SK-N-SH (cell line): ENCODE measurements around the gene FRMD3. TPM values are rescaled to one million over a fixed set of nuclear protein-coding genes. Genes with fewer than 3 reads are reported as not detected.
A peak's percentile ranks its signal among the peaks of the same experiment; 100 is the strongest.

Source experiments
- CTCF ChIA-PET: fragments of 300-600, 350-600 bp; formaldehyde crosslinking; extraction: SDS; loops from one replicate; lab custom pipeline; 2021; lab: Yijun Ruan, JAX
- POLR2A ChIA-PET: fragments of 350-600 bp; sonication (Branson Sonifier 250); formaldehyde crosslinking; extraction: SDS; loops from one replicate; lab custom pipeline; 2020; ENCODE audit warnings: antibody characterized with exemption, inconsistent platforms; lab: Yijun Ruan, JAX
- DNase-seq: peaks from one replicate; pipeline ENCODE4 v3.0.0; 2012
- H2AFZ ChIP-seq: fragments of 200-600 bp; sonication (generic); 2 replicates; pipeline ENCODE4 v1.8.1; 2016; ENCODE audit warnings: antibody characterized with exemption, mild to moderate bottlenecking, low read depth
- H3F3A ChIP-seq: fragments of 200-600 bp; sonication (generic); replicated peaks from 2 replicates; pipeline ENCODE3; 2016; ENCODE audit warnings: antibody characterized with exemption, mild to moderate bottlenecking; ENCODE audit not compliant: insufficient read depth
- H3K27ac ChIP-seq, 2 experiments: fragments of 200-500 bp in 1 of 2; fragments of 200-600 bp in 1 of 2; sonication (Bioruptor generic) in 1 of 2; sonication (generic), shearing (Covaris generic) in 1 of 2; 2 replicates each; pipeline versions ENCODE4 v1.5.1 to v1.6.1; 2014 to 2016; ENCODE audit warnings: low read depth in 2 of 2, inconsistent platforms in 1 of 2, low read length in 1 of 2, mild to moderate bottlenecking in 1 of 2, mixed read lengths in 1 of 2
- H3K27me3 ChIP-seq: fragments of 200-600 bp; sonication (generic), shearing (Covaris generic); 2 replicates; pipeline ENCODE4 v1.6.1; 2016; ENCODE audit warnings: mixed run types; ENCODE audit not compliant: insufficient read depth
- H3K36me3 ChIP-seq, 2 experiments: fragments of 200-500 bp in 1 of 2; fragments of 200-600 bp in 1 of 2; sonication (Bioruptor generic) in 1 of 2; sonication (generic) in 1 of 2; replicated peaks in 1 of 2; 2 replicates each; pipeline versions ENCODE3 to v1.5.1; 2014 to 2016; ENCODE audit warnings: low read length in 1 of 2, mild to moderate bottlenecking in 1 of 2; ENCODE audit not compliant: insufficient read depth in 2 of 2, control insufficient read depth in 1 of 2
- H3K4me1 ChIP-seq, 2 experiments: fragments of 200-500 bp in 1 of 2; fragments of 200-600 bp in 1 of 2; sonication (Bioruptor generic) in 1 of 2; sonication (generic), shearing (Covaris generic) in 1 of 2; 2 replicates each; pipeline versions ENCODE4 v1.5.1 to v1.6.1; 2014 to 2016; ENCODE audit warnings: low read depth in 1 of 2, low read length in 1 of 2, mixed run types in 1 of 2; ENCODE audit not compliant: insufficient read depth in 2 of 2, control insufficient read depth in 1 of 2
- H3K4me2 ChIP-seq: fragments of 200-600 bp; sonication (generic), shearing (Covaris generic); 2 replicates; pipeline ENCODE4 v1.6.1; 2017; ENCODE audit warnings: mixed run types
- H3K4me3 ChIP-seq, 2 experiments: fragments of 200-500 bp in 1 of 2; fragments of 200-600 bp in 1 of 2; sonication (Bioruptor generic) in 1 of 2; sonication (generic), shearing (Covaris generic) in 1 of 2; 2 replicates each; pipeline versions ENCODE4 v1.5.1 to v1.8.1; 2014 to 2016; ENCODE audit warnings: low read depth in 2 of 2, inconsistent platforms in 1 of 2, low read length in 1 of 2, mild to moderate bottlenecking in 1 of 2, mixed read lengths in 1 of 2, moderate library complexity in 1 of 2
- H3K79me2 ChIP-seq: fragments of 200-600 bp; sonication (generic); 2 replicates; pipeline ENCODE4 v1.8.1; 2017; ENCODE audit warnings: mild to moderate bottlenecking; ENCODE audit not compliant: insufficient read depth
- H3K9ac ChIP-seq: fragments of 200-600 bp; sonication (generic); 2 replicates; pipeline ENCODE4 v1.6.1; 2017; ENCODE audit warnings: mixed run types
- H3K9me2 ChIP-seq: fragments of 200-600 bp; sonication (generic); 2 replicates; pipeline ENCODE4 v1.6.1; 2017; ENCODE audit warnings: mixed run types
- H3K9me3 ChIP-seq: fragments of 200-600 bp; sonication (generic); 2 replicates; pipeline ENCODE4 v1.6.1; 2017; ENCODE audit warnings: mixed run types, mild to moderate bottlenecking, moderate library complexity
- H4K20me1 ChIP-seq: fragments of 200-600 bp; sonication (generic); 2 replicates; pipeline ENCODE4 v1.6.1; 2017; ENCODE audit warnings: mild to moderate bottlenecking, mixed run types; ENCODE audit not compliant: insufficient read depth
- CTCF ChIP-seq: fragments of 200-600 bp; sonication (generic); IDR thresholded peaks from 2 replicates; pipeline ENCODE4 v1.6.1; 2017; ENCODE audit warnings: antibody characterized with exemption, mild to moderate bottlenecking, moderate library complexity
- EP300 ChIP-seq, 2 experiments: IDR thresholded peaks; 2 replicates each; pipeline versions ENCODE4 v1.4.0 to v1.6.1; 2012; ENCODE audit warnings: borderline replicate concordance in 1 of 2, low read depth in 1 of 2, low read length in 1 of 2
- EZH2phosphoT487 ChIP-seq: fragments of 200-600 bp; sonication (generic); IDR thresholded peaks from 2 replicates; pipeline ENCODE4 v1.6.1; 2017; ENCODE audit warnings: low read depth, mixed run types, mild to moderate bottlenecking, antibody characterized with exemption, moderate library complexity, borderline replicate concordance
- GABPA ChIP-seq: IDR thresholded peaks from 2 replicates; pipeline ENCODE4 v1.4.0; 2012; ENCODE audit warnings: low read depth, mild to moderate bottlenecking
- GATA2 ChIP-seq: sonication (generic); formaldehyde crosslinking; IDR thresholded peaks from 2 replicates; pipeline ENCODE4 v1.5.0; 2020; ENCODE audit warnings: mild to moderate bottlenecking, missing genetic modification reagents
- MEF2A ChIP-seq: IDR thresholded peaks from 2 replicates; pipeline ENCODE4 v1.4.0; 2012; ENCODE audit warnings: low read depth, borderline replicate concordance
- MXI1 ChIP-seq: IDR thresholded peaks from 2 replicates; pipeline ENCODE4 v1.6.1; 2012; ENCODE audit warnings: mild to moderate bottlenecking, low read depth, low read length, improper control_type of control experiment
- NRF1 ChIP-seq: IDR thresholded peaks from 2 replicates; pipeline ENCODE4 v1.6.1; 2012; ENCODE audit warnings: low read depth, mild to moderate bottlenecking, low read length
- RAD21 ChIP-seq: IDR thresholded peaks from 2 replicates; pipeline ENCODE4 v1.6.1; 2012; ENCODE audit warnings: mild to moderate bottlenecking, low read length
- RCOR1 ChIP-seq: fragments of 150-350 bp; IDR thresholded peaks from 2 replicates; pipeline ENCODE4 v1.6.1; 2017; ENCODE audit warnings: antibody characterized with exemption, low read length
- REST ChIP-seq: IDR thresholded peaks from 2 replicates; pipeline ENCODE4 v1.6.1; 2012; ENCODE audit warnings: mild to moderate bottlenecking, low read depth, low read length, moderate library complexity
- RFX5 ChIP-seq: IDR thresholded peaks from 2 replicates; pipeline ENCODE4 v1.6.1; 2012; ENCODE audit warnings: mild to moderate bottlenecking, improper control_type of control experiment, low read length
- SIN3A ChIP-seq: IDR thresholded peaks from 2 replicates; pipeline ENCODE4 v1.6.1; 2012; ENCODE audit warnings: low read depth, mild to moderate bottlenecking, low read length, moderate library complexity, borderline replicate concordance
- SMC3 ChIP-seq: IDR thresholded peaks from 2 replicates; pipeline ENCODE4 v1.6.1; 2012; ENCODE audit warnings: low read depth, low read length, improper control_type of control experiment
- YY1 ChIP-seq: IDR thresholded peaks from 2 replicates; pipeline ENCODE4 v1.4.0; 2012; ENCODE audit warnings: low read depth, mild to moderate bottlenecking
- polyA plus RNA-seq, 3 experiments: library from polyadenylated mRNA; depleted of rRNA; stranded (reverse); fragments of >200 nt; gene quantifications; 2 replicates each; pipeline ENCODE4 v1.2.3, GENCODE V29; 2012
- TF ChIP-seq, protein P1 (sequence below): fragments of 150-350 bp; IDR thresholded peaks from 2 replicates; pipeline ENCODE4 v1.6.1; 2017; ENCODE audit warnings: antibody characterized with exemption, low read length, low read depth, borderline replicate concordance

FRMD3 gene
- polyA plus RNA-seq, 1 of the 3 experiments (the other 2 are of a cell fraction) = 0.89 TPM

- H3K4me2 ChIP-seq = no peak overlapping the region
- H3K9ac ChIP-seq = no peak overlapping the region
- peak overlapping the region in 1 of 2 experiments; percentile 71; a peak in 2 of 4 replicates for H3K27ac ChIP-seq
- H3K4me1 ChIP-seq = peaks cover 3 to 14% of the 10 kb centered on the region in 2 experiments; a peak in 3 of 4 replicates
- no peaks in the 10 kb centered on the region for H4K20me1 ChIP-seq
- H3K4me3 ChIP-seq = no peak overlapping the region
- H3K36me3 ChIP-seq = no peaks in the 10 kb centered on the region
- no peaks in the 10 kb centered on the region for H3K27me3 ChIP-seq
- ChIA-PET CTCF (no interaction called here), POLR2A (no interaction called here)
- DNase-seq = no peak
- no peaks in the 10 kb centered on the region for H3K9me2 ChIP-seq
- TF ChIP-seq RAD21 (no peak), GATA2 (CRISPR knock-in tag) (no peak), RFX5 (no peak), SMC3 (no peak), MXI1 (no peak), SIN3A (no peak), NRF1 (no peak), REST (no peak), GABPA (no peak), EP300 (IDR thresholded peaks at IDR 0.05; ENCODE audit: borderline replicate concordance in 1 of 2, low read depth in 1 of 2, low read length in 1 of 2) (no peak), RCOR1 (no peak), EZH2phosphoT487 (no peak), MEF2A (no peak), CTCF (no peak), YY1 (no peak)
- TF ChIP-seq, protein P1, sequence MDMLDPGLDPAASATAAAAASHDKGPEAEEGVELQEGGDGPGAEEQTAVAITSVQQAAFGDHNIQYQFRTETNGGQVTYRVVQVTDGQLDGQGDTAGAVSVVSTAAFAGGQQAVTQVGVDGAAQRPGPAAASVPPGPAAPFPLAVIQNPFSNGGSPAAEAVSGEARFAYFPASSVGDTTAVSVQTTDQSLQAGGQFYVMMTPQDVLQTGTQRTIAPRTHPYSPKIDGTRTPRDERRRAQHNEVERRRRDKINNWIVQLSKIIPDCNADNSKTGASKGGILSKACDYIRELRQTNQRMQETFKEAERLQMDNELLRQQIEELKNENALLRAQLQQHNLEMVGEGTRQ = no peak
- H3K79me2 ChIP-seq = peaks cover 59% of the 10 kb centered on the region
- no peak overlapping the region for H2AFZ ChIP-seq
- H3F3A ChIP-seq = peaks cover 11% of the 10 kb centered on the region
- no peaks in the 10 kb centered on the region for H3K9me3 ChIP-seq
Observed at GRCh38 chr9:83474631-83475030, 63.6 kb downstream of the FRMD3 start.
